Measurements from ENCODE around the gene OTOS. TPM values are rescaled to one million over a fixed set of nuclear protein-coding genes. Genes with fewer than 3 reads are reported as not detected.

Gene OTOS
- total and polyA plus RNA-seq, 9 of the 15 experiments (the other 6 are each of a cell fraction or from before 2014, with no cell fraction given) = not detected

DNA sequence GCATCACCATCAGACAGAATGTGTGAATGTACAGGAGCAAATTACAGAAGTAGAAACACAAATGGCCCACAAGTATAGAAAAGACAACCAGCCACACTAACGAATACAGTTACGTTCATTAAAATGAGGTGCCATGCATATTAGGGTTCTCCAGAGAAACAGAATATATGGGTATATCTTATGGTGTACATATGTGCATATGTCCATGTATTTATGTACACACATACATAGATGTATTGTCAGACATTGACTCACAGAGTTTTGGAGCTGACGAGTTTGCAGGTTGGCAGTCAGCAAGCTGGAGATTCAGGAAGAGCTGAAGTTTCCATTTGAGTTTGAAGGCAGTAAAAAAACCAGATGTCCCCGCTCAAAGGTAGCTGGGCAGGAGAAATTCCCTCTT, 37.3 kb downstream of the OTOS start (continued):
- TF ChIP-seq NR2C2 (CRISPR knock-in tag; IDR thresholded peaks at IDR 0.05) = no peak
- no peak for TF ChIP-seq NR2C2 (tag; IDR thresholded peaks at IDR 0.05)
- no peak for TF ChIP-seq HDAC8 (tag; IDR thresholded peaks at IDR 0.05)
- TF ChIP-seq CBX2 (IDR thresholded peaks at IDR 0.05; ENCODE audit: insufficient read depth, low read length, poor library complexity, severe bottlenecking) = no peak
- no peak for TF ChIP-seq MTA1 (IDR thresholded peaks at IDR 0.05; ENCODE audit: borderline replicate concordance)
- TF ChIP-seq MAFK (IDR thresholded peaks at IDR 0.05; ENCODE audit: low read length) = no peak

DNA sequence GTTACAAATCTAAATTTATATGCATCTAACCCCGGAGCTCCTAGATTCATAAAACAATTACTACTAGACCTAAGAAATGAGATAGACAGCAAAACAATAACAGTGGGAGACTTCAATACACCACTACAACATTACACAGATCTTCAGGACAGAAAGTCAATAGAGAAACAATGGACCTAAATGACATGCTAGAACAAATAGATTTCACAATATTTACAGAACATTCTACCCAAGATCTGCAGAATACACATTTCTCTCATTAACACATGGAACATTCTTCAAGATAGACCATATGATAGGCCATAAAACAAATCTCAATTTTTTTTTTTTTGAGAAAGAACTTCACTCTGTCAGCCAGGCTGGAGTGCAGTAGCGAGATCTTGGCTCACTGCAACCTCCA, 42.1 kb downstream of the OTOS start:
- ChIA-PET POLR2A (no interaction called here), CTCF (ENCODE audit: low intra/inter-chr PET ratio) (no interaction called here)
- Histone ChIP-seq H3K9ac (ENCODE audit: insufficient read depth in 1 of 2, low read depth in 2 of 2, low read length in 2 of 2) (no peak overlapping the region), H3K27ac (ENCODE audit: extremely low read depth, low read depth, low read length) (no peak overlapping the region), H3K79me2 (ENCODE audit: control insufficient read depth, insufficient read depth, low read length) (no peaks in the 10 kb centered on the region), H3K36me3 (ENCODE audit: control insufficient read depth, insufficient read depth, low read length) (no peaks in the 10 kb centered on the region), H4K20me1 (replicated peaks; ENCODE audit: control insufficient read depth, insufficient read depth, low read length) (no peaks in the 10 kb centered on the region), H3K27me3 (ENCODE audit: control insufficient read depth in 2 of 2, insufficient read depth in 2 of 2, low read length in 2 of 2) (peaks cover 7 to 24% of the 10 kb centered on the region in 2 experiments; a peak in 3 of 5 replicates), H3K9me3 (replicated peaks; ENCODE audit: control insufficient read depth, insufficient read depth, low read depth, low read length) (no peaks in the 10 kb centered on the region), H3K4me3 (no peak overlapping the region), H3K4me2 (ENCODE audit: insufficient read depth, low read length) (no peak overlapping the region), H3K9me1 (ENCODE audit: control insufficient read depth, insufficient read depth, low read length) (no peaks in the 10 kb centered on the region), H3K4me1 (replicated peaks in 1 of 2; ENCODE audit: control insufficient read depth in 2 of 2, insufficient read depth in 2 of 2, low read length in 2 of 2) (no peaks in the 10 kb centered on the region), H2AFZ (ENCODE audit: low read depth, low read length) (no peak overlapping the region)
- FAIRE-seq (no peak), ATAC-seq (no peak), DNase-seq (ENCODE audit: extremely low read depth in 1 of 4, low spot score in 3 of 4) (no peak)
- intact Hi-C loops (cut with micrococcal nuclease) (no loop called here), in situ Hi-C loops (cut with MboI) (no loop called here)
- WGBS (ENCODE audit: insufficient coverage, low coverage, missing lambda C conversion rate) = 0% methylated on average over 2 of the region's 2 CpGs
- BruUV-seq (replicated peaks) = no TSS peak
- TF ChIP-seq ZSCAN29 (IDR thresholded peaks at IDR 0.05) (no peak), ZNF57 (CRISPR knock-in tag; IDR thresholded peaks at IDR 0.05) (no peak), ZNF253 (CRISPR knock-in tag; conservative IDR thresholded peaks at IDR 0.05) (no peak), FOXK1 (CRISPR knock-in tag; IDR thresholded peaks at IDR 0.05; ENCODE audit: borderline replicate concordance) (no peak), TEAD2 (tag; IDR thresholded peaks at IDR 0.05) (no peak), NCOA4 (IDR thresholded peaks at IDR 0.05; ENCODE audit: partially characterized antibody) (no peak), RFX7 (CRISPR knock-in tag; IDR thresholded peaks at IDR 0.05) (no peak), NBN (IDR thresholded peaks at IDR 0.05; ENCODE audit: low read depth) (no peak), SAFB (IDR thresholded peaks at IDR 0.05; ENCODE audit: borderline replicate concordance, low read depth, low read length) (no peak), THRAP3 (IDR thresholded peaks at IDR 0.05; ENCODE audit: borderline replicate concordance) (no peak), HMG20B (CRISPR knock-in tag; IDR thresholded peaks at IDR 0.05) (no peak)
- TF ChIP-seq, protein P1, sequence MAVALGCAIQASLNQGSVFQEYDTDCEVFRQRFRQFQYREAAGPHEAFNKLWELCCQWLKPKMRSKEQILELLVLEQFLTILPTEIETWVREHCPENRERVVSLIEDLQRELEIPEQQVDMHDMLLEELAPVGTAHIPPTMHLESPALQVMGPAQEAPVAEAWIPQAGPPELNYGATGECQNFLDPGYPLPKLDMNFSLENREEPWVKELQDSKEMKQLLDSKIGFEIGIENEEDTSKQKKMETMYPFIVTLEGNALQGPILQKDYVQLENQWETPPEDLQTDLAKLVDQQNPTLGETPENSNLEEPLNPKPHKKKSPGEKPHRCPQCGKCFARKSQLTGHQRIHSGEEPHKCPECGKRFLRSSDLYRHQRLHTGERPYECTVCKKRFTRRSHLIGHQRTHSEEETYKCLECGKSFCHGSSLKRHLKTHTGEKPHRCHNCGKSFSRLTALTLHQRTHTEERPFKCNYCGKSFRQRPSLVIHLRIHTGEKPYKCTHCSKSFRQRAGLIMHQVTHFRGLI (CRISPR knock-in tag; IDR thresholded peaks at IDR 0.05) = no peak
- TF ChIP-seq, protein P2, sequence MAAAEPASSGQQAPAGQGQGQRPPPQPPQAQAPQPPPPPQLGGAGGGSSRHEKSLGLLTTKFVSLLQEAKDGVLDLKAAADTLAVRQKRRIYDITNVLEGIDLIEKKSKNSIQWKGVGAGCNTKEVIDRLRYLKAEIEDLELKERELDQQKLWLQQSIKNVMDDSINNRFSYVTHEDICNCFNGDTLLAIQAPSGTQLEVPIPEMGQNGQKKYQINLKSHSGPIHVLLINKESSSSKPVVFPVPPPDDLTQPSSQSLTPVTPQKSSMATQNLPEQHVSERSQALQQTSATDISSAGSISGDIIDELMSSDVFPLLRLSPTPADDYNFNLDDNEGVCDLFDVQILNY (CRISPR knock-in tag; IDR thresholded peaks at IDR 0.05) = no peak
